Glomerular endothelial cell (primary cell): ENCODE results near the gene AGXT2. TPM values are rescaled to one million over a fixed set of nuclear protein-coding genes. Genes with fewer than 3 reads are reported as not detected.
"Not testable (repeated sequence)": the region's sequence is repeated elsewhere in the genome, so short reads cannot be mapped to it uniquely, and the experiment has no call there.

Experiments
- DNase-seq: peaks from one replicate; pipeline ENCODE4 v3.0.0-alpha.2; 2011; ENCODE audit warnings: low read depth, low spot score; ENCODE audit errors: extremely low read depth
- total RNA-seq: library from RNA; depleted of rRNA; stranded (reverse); fragments of >200 nt; gene quantifications from 2 replicates; pipeline ENCODE4 v1.2.3, GENCODE V29; 2015

The AGXT2 gene
- total RNA-seq, 1 donor from 2014 or later: not detected

- DNase-seq: no peak
These were observed 10.6 kb upstream of the AGXT2 start for GRCh38 chr5:35058374-35058788.

- DNase-seq: no peak
These were observed 8.9 kb upstream of the AGXT2 start for GRCh38 chr5:35056686-35057085.

DNA sequence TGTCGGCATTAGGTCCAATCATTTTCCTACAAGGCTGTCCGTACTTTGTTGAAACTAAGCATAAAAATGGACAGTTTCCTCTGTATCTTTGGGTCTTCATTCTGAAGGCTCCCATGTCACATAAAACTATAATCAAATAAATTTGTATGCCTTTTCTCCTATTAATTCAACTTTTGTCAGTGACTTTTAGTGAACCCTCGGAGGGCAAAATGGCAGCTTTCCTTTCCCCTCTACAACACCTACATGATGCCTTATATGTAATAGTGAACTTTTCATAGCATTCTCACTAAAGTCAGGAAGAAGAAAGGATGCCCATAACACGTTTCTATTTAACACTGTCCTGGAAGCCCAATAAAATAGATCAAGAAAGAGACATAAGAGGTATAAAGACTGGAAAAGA, 5.1 kb upstream of the AGXT2 start:
- DNase-seq: no peak

GRCh38 chr5:35050541-35051126, 2.9 kb upstream of the AGXT2 start:
- DNase-seq: no peak

GRCh38 chr5:35048910-35049309, 1.2 kb upstream of the AGXT2 start:
- DNase-seq: no peak

DNA sequence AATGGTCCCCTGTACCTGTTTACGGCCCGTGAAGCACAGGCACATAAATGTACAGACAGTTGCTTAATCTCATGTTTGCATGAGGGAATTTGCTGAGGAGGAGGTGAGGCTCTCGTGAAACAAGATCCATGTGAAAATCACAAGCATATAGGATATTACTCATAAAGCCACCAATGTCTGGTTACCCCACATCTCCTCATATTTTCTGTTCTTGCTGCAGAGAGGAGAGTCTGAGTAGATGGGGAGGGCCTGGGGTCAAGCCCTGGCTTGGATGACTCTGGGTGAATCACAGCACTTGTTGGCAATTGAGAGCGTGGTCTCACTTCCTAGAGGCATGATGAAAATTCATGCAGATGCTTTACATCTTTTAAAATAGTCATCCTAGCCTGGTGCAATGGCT, 975 bp downstream of the AGXT2 start:
- no peak for DNase-seq

DNA sequence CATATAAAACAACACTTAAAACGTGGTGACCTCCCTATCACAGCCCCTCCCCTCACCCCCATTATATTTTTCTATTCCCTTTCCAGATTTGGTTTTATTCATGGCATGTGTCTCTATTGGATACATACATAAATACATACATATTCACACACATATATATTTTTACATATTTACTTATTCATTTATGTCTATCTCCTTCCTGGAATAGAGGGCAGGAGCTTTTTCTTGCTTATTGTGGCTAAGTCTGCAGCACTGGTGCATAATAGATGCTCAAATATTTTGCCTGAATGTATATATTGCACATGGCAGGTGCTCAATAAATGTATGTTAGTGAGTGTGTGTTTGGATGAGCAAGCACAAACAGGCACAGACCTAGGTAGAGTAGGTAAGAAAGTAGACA, 2.5 kb downstream of the AGXT2 start:
- DNase-seq: no peak

- no peak for DNase-seq
These were observed 3.1 kb downstream of the AGXT2 start for GRCh38 chr5:35044649-35045048.

GRCh38 chr5:35042781-35043180, 5.0 kb downstream of the AGXT2 start:
- DNase-seq: no peak

GRCh38 chr5:35041261-35041660, 6.5 kb downstream of the AGXT2 start:
- no peak for DNase-seq

DNA sequence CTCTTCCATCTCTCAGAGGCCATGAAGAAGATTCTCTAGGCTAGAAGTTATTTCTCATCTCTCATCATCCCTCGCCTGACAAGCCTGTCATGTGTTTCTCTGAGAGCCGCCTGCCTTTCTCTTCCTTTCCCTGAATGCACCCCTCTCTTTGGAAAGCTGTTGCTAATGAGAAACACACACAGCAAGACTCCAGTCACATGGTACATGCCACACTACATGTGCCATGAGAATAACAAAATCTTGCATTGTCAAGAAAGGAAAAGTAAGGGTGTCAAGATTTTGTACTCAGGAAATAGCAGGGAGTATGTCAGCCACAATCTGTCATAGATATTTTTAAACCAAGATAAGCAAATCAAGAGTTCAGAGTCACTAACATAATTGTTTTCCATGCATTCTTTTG, 8.9 kb downstream of the AGXT2 start:
- DNase-seq: no peak

- no peak for DNase-seq
These were observed 11.2 kb downstream of the AGXT2 start for GRCh38 chr5:35036536-35036935.

- DNase-seq: not testable (repeated sequence)
These were observed 11.8 kb downstream of the AGXT2 start for GRCh38 chr5:35035929-35036328.

GRCh38 chr5:35035271-35035670, 12.5 kb downstream of the AGXT2 start:
- no peak for DNase-seq

- no peak for DNase-seq
These were observed 15.4 kb downstream of the AGXT2 start for GRCh38 chr5:35032356-35032755.

GRCh38 chr5:35031276-35031675, 16.5 kb downstream of the AGXT2 start:
- DNase-seq: no peak

DNA sequence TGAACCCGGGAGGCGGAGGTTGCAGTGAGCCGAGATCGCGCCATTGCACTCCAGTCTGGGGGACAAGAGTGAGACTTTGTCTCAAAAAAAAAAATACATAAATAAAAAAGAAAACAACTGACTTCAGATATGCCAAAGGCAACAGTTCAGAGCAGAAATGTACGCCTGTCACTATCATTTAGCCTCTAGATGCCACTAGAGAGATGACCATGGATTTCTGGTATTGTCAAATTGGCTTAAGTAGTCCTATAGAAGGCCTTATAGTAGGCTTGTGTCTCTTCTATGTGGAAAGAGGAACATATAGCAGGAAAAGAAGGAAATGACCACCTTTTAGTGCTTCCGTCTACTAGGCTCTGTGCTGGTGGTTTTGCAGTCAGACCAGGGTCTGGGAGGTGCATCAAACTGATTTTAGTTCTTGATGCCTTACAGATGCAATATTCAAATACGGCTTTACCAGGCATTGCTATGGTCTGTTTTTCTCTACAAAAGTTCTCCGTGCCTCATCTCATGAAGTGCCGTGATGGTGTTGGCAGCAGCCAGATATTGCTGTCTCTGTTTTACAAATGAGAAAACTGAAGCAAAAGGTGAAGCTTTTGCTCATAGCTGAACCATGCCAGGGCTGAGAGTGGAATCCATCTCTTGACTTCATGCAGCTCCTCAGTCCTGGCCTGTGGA, 17.2 kb downstream of the AGXT2 start:
- no peak for DNase-seq

GRCh38 chr5:35029333-35029732, 18.4 kb downstream of the AGXT2 start:
- DNase-seq: no peak

- DNase-seq: no peak
These were observed 20.8 kb downstream of the AGXT2 start for GRCh38 chr5:35026941-35027340.

- DNase-seq: no peak
These were observed 21.4 kb downstream of the AGXT2 start for GRCh38 chr5:35026280-35026840.

- no peak for DNase-seq
These were observed 22.7 kb downstream of the AGXT2 start for GRCh38 chr5:35024911-35025510.
